Pulmonary artery endothelial cell (primary cell): ENCODE measurements around the gene RBM28. TPM values are rescaled to one million over a fixed set of nuclear protein-coding genes. Genes with fewer than 3 reads are reported as not detected.
"Not testable (repeated sequence)": the region's sequence is repeated elsewhere in the genome, so short reads cannot be mapped to it uniquely, and the experiment has no call there.

ENCODE experiments used
- DNase-seq: peaks from one replicate; pipeline ENCODE4 v3.0.0-alpha.2; 2011; ENCODE audit warnings: low read depth, low spot score
- total RNA-seq: library from RNA; depleted of rRNA; stranded (reverse); fragments of >200 nt; gene quantifications from 2 replicates; pipeline ENCODE4 v1.2.3, GENCODE V29; 2014

RBM28 gene
- total RNA-seq, 1 donor from 2014 or later: 19.7 TPM

DNA sequence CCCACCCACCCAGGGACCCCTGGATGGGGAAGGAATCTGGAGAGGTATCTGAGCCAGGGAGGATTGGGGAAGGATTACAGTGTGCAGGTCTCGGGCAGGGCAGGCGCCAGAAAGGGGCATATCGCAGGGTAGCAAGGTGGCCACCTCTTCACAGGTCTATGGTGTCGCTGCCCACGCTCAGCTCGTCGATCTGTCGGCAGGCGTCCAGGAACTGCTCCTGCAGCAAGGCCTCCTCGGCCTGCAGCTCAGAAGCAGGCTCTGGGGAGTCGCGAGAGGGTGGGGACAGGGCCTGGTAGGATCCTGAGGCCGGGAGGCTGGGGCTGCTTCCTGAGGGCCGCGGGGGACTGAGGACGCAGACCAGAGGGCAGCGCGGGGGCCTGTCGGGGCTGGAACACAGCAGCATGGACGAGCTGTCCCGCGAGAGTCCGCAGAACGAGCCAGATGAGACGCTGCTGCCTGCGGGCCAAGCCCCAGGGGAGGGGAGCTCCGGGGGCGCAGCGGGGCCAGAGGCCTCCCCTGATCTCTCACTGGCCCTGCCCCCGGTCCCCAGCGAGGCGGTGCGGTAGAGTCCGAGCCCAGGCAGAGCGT, 7.1 kb upstream of the RBM28 start:
- no peak for DNase-seq

DNA sequence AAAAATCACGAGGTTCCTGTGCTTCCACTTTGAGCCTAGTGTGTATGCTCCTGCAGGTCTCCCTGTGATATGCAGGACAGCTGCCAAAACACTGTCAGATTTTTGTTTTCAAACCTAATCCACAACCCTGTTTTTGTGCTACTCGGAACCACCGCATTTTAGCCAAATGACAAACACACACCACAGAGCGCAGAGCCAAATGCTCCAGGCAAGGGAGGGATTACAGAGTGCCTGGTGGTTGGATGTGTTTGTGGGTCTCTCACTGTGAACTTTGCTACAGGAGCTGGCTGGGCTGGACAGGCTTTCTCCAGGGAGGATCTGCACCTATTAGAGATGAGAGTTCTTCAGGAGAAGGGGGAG, 5.7 kb upstream of the RBM28 start:
- DNase-seq: no peak

DNA sequence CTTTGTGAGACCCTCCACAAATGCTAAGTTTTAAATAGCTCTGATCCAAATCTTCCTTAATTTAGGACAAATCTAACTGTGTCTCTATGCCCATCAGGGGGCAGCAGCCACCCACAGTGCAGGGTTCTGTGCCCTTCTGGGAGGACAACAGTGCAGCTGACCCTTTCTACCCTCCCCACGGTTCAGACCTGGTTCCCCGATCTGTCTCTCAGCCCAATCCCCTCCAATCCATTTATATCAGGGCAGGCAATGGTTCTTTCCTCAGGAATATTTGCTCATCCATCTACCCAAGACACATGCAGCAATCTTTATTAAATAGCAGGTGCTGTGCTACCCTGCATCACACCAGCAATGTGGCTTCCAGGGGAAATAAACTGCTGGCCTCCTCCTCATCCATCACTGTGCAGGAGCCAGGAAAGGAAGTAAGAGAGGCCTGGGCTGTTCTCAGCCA, 4.0 kb upstream of the RBM28 start:
- DNase-seq: no peak

DNA sequence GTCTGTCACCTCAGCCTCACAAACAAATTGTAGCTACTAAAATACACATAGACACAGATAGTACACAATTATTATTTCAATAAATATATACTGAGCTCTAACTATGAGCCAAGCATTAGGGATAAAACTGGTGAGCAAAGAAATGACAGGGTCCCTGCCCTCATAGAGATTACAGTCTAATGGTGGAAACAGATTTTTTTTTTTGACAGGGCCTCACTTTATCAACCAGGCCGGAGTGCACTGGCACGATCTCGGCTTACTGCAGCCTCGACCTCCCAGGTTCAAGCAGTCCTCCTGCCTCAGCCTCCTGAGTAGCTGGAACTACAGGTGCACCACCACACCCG, 695 bp upstream of the RBM28 start:
- no peak for DNase-seq

DNA sequence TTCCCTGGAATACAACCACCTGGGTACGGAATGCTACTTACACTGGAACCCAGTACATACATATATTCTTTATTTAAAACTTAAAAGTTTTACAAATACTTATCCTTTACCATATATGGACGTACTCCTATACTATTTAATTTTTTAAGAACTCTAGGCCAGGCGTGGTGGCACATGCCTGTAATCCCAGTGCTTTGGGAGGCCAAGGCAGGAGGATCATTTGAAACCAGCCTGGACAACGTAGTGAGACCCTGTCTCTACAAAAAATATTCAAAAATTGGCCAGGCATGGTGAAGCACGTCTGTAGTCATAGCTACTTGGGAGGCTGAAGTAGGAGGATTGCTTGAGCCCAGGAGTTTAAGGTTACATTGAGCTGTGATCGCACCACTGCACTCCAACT, 2.0 kb downstream of the RBM28 start:
- DNase-seq: no peak

DNA sequence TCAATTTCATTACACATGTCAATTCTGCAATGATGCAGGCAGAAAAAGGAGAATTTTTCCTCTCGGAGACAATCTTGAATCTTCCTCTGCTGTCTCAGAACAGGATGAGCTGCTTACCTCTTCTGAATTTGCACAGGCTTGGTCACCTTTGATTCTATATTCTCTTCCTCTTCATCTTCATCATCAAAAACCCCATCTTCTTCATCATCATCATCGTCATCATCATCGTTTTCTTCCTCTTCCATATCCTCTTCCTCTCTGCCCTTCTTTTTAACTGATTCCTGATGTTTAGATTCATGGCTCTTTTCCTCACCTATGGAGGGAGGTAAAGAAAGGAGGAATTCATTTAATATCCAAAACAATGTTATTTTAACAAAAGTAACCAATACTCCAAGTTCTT, 8.0 kb downstream of the RBM28 start:
- DNase-seq: no peak

DNA sequence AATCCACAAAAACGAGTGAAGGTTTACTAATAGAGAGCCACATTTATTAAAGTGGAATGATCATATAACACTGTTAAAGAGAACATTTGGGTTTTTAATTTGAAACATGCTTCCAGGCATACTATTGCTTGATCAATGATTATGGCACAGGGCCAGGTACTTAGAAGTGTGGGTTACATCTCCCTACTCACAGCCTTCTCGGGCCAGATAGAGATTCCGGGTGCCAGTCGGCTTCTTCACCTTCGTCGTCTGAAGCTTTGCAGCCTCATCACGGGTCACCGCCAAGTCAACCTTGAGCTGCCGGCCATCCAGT, 19.4 kb downstream of the RBM28 start:
- no peak for DNase-seq

DNA sequence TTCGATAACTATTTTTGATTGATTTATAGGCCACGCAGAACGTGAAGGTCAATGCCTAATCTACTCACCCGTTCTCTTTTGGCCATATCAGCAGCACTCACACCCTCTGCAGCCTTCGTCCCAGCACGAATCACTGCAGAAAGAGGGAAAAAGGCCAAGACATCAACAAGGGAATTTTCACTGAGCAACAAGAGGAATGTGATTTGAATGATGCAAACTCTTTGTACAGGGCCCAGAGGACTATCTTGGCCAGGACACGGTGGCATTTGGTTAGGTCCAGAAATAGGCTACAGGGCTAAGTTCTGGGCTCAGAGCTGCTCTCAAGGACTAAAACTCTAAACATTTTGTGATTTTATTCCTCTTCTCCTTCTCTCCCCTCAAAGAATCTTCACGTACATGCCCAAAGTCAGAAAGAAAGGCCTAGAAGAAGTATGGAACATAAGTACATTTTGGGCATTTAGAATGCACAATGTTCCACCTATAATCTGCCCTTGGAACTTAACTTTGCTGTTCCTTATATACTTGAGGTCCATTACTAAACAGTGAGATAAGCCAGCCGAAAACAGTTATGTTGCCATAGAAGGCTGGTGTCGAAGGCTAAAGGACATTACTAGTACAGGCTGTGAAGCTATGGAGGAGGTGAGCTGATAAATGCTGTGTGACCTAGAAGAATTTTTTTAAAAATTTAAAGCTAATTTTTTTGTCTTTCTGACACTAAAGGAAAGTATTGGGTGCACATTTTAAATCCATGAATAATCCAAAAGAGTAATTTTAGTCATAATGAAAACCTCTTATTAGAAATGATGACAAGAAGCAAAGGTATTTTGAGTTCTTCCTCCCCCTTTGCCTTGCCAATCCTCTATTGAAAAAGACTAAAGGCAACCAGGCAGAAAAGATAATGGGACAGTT, 20.0 kb downstream of the RBM28 start:
- no peak for DNase-seq

DNA sequence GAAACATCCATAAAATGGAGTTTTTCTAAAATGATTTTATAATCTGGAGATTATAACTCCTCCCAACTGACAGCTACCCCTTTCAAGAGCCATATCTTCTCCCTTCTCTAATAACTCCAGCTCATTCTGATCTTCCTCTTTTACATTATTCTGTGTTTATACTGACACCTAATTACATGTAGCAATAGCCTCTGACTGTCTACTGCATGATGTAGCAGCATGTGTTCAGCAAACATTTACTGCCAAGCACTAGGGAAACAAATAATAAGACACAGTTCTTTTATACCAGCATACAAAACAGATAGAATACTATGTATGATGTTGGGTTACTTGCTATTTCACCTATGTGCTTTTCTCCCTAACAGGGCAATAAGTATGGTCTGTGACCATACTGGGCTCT, 20.7 kb downstream of the RBM28 start:
- DNase-seq: no peak

DNA sequence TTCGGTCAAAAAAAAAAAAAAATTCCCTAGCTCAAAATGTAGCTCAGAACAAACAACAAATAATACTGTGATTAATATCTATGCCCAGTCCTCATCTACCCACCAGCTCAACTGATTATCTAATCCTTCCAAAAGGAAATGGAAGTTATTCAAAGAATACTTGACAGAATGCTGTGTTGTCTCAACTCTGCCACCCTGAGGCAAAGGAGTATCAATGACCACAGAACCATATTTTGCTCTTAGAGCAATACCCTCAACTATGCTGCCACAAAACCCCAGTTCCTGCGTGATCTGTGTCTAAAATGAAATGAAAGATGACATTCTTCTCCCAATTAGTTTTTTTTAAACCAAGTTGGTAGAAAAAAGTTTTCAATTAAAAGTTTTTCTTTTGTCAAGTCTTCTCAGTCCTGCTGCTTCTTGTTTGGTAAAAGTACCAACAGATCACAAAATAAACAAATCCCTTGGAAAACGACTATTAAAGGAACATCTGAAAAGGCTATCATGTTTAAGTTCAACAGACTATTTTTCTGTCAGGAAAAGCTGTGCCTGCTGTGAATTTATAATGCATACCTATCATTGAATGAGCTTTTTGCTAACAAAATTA, 21.6 kb downstream of the RBM28 start:
- DNase-seq: no peak

DNA sequence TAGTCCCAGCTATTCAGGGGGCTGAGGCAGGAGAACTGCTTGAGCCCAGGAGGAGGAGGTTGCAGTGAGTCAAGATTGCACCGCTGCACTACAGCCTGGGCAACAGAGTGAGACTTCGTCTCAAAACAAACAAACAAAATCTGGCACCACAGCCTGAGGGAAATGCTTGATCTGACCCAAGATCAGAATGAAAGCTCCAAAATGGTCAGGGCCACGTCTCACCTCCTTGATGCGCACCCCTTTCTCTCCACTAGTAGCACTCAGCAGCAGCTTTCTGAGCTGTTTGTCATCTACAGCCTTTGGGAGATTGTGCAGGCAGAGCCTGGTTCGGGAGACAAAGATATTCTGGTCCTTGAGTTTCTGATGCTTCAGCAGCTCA, 22.7 kb downstream of the RBM28 start:
- DNase-seq: no peak

DNA sequence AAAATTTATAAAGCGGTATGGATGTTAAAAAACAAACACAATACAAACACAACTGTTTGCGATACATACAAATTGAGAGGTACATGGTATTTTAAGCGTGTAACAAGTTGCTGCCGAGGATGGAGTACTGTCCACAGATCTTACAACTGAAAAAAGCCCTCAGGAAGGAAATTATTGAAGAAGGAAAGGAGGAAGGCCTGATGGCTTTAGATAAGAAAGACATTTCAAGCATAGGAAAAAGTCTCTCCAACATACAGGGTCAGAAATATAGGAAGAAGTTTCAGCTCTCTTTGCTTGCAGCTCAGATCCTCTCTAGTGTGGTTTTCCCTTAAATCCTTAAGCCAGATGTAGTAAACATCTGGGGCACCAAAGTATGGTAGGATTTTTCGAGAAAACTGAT, 25.0 kb downstream of the RBM28 start:
- no peak for DNase-seq

DNA sequence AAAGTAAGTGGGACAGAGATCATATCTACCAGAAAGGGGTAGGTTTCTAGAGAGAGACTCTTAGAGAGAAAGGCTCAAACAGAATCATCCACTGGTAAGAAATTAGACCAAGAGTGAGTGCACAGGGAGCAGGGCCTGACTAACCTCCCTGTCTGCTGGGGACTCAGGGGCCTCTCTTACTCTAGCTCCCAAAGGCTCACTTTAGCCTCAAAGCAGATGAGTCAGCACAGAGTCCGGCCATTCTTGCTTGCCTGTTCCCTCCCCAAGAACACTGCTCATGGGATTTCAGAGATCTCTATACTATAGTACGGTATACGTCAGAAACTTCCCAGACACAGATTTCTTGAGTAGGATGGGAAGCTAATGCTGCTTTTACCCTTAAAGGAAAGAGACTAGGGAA, 32.7 kb downstream of the RBM28 start:
- DNase-seq: no peak

DNA sequence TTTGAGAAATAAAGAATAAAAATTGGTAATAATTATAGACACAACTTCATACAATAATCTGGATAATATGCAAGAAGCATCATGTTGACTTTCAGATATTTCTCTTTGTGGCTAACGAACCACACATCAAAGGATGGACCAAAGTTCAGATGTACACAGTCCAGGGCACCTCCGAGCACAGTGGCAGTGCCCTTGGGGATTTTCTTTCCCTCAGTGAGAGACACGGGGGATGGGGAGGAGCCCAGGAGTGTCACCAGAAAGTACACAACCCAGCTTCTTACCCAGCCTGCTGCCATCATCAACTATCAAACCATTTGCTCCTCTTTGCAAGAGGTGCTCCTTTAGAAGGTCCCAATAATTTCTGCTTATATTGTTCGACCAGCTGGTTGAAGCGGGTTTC, 33.2 kb downstream of the RBM28 start:
- DNase-seq: no peak

DNA sequence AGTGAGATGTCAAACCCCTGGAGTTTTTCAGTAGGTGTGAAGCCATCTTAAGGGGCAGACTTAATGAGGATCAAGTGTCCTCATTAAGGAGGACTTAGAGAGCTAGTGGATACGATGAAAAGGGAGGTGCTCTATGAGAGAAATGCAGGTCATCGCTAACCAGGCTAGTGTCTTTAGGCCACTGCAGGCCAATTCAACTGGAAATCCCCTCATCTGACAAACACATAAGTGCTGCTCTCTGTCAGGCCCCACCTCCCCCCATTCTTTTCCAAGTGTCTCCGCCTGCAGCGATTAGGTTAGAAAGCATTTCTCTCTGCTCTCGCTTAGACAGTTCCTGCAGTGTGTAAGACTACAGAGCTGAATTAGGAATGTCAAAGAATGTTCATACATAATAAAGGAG, 33.7 kb downstream of the RBM28 start:
- DNase-seq: no peak

DNA sequence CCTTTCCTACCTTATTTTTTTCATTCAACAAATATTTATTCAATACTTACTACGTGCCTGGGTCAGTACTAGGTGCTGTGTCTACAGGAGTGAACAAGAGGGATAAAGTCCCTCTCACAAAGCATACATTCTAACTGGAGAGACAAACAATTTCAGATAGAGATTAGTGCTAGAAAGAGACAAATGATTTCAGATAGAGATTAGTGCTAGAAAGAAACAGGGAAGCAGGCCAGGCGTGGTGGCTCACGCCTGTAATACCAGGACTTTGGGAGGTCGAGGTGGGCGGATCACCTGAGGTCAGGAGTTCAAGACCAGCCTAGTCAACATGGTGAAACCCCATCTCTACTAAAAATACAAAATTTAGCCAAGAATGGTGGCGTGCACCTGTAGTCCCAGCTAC, 34.6 kb downstream of the RBM28 start:
- DNase-seq: no peak

DNA sequence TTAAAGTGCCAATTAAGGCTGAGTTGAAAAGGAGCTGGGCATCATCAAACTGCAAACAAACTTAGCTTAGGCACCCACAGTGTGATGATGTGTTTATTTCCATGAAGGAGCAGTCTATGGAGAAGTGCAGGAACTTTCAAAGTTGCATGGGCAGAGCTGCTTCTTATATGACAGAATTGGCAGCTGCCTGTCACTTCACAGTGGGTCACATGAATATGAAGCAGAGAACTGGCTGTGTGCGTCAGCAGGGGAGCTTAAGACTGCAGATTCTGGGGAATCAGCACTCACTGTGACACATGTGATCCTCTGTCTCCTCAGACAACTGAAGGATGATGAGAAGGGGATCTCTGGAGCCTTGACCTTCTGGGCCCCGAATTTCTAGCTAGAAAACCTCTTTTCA, 36.6 kb downstream of the RBM28 start:
- DNase-seq: no peak

DNA sequence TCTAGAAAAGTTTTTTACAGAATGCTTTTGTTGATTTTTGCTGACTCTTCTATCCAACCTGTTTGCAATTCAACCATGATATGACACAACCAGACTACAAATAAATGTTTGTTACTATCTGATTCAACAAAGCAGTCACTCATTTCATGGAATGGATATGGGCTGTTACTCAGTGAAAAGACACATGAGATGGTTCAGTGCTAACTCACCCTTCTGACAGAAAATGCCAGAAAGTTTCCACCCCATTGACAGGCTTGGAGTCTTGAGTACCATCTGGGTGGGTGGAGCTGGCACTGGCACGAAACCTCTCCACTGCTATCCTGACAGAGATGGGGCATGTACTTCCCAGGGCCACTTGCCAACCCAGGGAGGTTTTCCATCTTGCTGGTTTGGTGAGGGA, 39.5 kb downstream of the RBM28 start:
- DNase-seq: no peak

DNA sequence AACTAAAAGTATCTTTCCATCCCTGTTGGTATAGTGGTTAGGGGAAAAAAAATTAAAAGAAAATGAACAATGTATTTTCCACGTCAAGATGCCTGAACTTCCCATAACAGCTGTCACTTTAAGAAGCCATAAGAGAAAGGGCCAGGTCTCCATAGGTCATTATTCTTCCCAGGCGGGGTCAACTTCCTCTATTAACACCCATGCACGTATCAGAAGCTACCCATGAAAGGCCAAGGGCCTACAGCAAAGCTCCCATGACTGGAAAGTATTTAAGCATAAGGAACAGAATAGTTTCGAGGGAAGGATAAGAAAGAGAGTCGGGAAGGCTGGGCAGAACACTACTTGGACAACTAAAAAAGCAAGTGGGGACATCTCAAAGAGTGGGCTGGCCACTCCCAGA, 40.1 kb downstream of the RBM28 start:
- no peak for DNase-seq

DNA sequence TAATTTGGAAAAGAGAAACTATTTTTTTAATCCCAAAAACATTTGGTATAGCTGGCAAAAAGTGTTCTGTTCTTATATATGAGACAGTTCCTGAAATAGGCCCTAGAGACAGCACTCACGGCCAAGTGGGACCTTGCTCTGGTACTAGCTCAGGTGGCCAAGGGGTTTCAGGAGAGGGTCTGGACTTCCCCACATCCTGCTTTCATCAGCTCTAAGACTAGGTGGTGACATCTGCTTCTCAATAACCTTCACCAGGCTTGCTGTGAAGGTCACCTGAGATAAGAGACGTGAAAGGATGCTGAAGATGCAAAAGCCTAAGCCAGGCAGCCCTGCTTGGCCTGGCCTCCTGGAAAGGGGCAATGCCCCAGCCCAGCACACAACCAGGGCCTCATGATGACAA, 40.6 kb downstream of the RBM28 start:
- DNase-seq: no peak

DNA sequence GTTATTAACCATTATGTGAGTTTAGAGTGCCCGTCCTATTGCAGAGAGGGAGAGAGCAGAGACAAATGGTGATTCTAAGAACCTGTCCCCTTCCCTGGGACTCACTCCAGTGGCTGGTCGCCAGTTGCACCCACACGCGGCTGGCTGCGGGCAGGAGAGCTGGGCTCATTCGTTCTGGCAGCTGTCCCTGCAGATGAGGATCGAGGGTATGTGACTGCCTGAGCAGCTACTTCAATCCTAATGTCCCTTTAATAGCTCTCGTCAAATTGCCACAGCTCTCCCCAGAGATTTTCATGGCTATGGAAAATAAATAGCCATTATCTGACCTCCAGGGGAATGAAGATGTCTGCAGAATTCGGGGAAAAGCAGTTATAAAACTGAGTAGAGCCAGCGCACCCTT, 41.6 kb downstream of the RBM28 start:
- DNase-seq: no peak

DNA sequence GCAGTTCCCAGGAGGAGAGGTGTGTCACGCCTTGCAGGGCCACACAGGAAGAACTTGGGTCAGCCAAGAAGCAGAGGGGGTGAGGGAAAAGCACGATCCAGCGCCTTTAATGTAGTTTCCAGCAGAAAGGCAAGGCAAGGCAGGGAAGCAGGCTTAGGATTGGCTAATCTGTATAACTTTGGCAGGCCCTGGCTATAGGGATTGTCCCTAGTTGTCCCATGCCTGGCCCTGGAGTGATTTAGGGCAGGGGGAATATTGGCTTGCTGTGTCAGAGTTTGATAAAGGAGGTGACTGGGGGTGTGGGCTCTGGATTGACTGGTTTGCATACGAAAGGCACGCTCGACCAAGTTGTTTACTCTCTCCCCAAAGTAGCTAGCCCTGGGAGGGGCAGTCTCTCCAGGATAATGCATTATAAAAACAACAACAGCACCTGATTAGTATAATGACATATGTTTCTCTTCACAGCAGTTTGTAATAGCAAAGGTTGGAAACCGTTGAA, 44.5 kb downstream of the RBM28 start:
- no peak for DNase-seq

DNA sequence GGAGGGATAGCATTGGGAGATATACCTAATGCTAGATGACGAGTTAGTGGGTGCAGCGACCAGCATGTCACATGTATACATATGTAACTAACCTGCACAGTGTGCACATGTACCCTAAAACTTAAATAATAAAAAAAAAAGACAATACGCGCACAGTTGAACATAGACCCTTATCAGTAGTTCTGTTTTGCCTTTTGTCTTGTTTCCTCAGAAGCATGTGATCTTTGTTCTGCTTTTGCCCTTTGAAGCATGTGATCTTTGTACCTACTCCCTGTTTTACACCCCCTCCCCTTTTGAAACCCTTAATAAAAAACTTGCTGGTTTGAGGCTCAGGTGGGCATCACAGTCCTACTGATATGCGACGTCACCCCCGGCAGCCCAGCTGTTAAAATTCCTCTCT, 45.7 kb downstream of the RBM28 start:
- DNase-seq: not testable (repeated sequence)
